IPS DF 4.7 (cell line): ENCODE measurements around the gene BPIFB3.

Experiments
- DNase-seq: peaks from one replicate; pipeline ENCODE4 v3.0.0-alpha.2; 2013; ENCODE audit warnings: low spot score; ENCODE audit errors: extremely low read depth

BPIFB3 gene

GRCh38 chr20:33061658-33062028 is 7.9 kb downstream of the BPIFB3 start:
- DNase-seq: no peak

DNA sequence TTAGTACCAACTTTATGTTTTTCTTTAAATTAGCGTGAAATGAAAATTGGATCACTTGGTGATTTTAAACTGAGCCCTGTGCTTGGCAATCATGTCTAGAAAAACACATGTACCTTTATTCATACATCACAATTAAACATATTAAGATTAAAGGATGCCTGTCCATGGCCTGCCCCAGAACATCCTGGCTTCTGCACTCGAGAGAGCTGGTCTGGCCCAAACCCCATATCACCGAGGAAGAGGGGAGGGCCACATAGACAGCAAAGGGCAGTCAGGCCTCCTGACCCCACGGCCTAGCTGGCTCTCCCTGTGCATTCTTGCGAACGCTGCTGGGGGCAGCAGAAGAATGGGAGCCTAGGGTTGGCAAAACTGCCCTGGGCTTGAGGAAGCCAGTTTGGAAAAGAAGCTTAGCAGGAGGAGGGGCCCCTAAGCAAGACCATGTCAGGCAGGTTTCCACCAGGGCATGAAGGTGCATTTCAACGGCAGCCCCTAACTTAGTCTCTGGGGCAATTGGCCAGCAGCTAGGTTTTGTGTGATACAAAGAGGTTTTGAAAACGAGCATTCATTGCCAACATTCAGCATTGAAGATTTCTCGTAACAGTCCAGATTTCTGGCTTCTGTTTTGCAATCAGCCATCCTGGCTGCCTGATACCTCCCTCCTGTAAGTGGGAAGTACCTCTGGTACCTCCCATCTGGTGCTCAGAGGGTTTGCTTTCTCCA is 8.6 kb downstream of the BPIFB3 start:
- no peak for DNase-seq

- no peak for DNase-seq
Measured at GRCh38 chr20:33062825-33063149, 9.1 kb downstream of the BPIFB3 start.

GRCh38 chr20:33063271-33063670 is 9.6 kb downstream of the BPIFB3 start:
- no peak for DNase-seq

DNA sequence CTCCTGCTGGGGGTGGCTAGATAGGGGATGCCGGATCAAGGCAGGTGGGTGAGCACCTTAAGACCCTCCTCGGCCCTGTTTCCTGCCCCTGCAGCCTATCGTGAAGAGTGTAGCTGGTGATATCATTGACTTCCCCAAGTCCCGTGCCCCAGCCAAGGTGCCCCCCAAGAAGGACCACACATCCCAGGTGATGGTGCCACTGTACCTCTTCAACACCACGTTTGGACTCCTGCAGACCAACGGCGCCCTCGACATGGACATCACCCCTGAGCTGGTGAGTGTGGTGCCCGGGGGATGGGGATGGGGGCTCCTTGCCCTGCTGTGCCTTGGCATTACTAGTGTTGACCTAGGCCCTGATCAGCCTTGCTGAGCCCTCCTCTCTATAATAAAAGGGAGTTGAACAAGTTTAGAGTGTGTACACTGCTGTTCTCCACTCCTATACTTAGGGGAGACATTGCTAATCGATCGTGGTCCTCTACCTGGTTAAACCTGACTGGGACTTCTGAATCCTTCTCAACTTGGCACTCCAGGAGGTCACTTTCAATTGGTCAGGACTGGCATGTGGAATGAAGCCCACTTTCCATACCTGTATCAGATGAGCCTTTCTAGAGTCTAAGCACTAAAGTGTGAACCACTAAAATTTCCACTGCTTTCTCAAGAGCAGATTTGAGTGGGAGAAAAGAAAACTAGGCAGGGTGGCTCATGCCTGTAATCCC is 11.0 kb downstream of the BPIFB3 start:
- DNase-seq: no peak

DNA sequence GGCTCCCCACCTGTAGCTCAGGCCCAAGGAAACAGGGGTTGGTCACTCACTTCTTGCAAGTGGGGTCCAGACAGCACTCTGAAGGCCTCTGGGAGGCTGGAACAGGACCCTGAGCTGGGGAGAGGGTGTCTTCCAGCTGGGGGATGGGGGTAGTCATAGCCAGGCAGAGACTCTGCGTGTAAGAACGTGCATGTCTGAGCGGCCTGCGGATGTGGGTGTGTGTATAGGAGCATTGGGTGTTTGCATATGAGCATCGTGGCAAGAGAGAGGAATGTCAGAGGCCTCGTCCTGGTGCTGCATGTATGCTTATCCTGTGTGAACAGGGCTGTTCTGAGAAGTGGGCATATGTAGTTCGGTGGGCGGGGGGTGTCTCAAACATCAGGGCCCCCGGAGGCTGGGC is 12.1 kb downstream of the BPIFB3 start:
- DNase-seq: no peak

GRCh38 chr20:33067806-33068205 is 14.1 kb downstream of the BPIFB3 start:
- DNase-seq: no peak

DNA sequence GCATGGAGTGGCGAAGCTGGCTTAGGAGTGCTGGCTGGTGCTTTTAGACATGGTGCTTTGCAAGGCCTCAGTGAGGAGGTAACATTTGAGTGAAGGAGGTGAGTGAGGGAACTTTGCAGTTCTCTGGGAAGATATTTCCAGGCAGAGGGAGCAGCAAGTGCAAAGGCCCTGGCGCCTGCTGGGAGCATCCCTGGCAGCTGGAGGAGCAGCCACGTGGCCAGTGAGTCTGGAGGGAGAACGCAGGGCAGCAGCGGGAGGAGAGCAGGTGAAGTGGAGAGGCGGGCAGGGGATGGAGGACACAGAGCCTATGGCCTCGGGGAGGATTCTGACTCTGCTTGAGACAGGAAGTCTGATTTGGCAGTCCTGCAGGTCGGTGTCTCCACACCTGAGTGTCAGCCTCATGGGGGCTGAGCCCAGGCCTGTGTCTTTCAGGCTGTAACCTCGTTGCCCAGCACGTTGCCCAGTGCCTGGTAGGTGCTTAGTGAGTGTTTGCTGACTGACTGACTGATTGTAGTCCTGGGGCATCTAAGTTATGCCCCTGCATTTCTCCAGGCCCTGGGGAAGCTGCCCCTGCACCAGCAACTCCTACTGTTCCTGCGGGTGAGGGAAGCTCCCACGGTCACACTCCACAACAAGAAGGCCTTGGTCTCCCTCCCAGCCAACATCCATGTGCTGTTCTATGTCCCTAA is 14.7 kb downstream of the BPIFB3 start:
- no peak for DNase-seq

- no peak for DNase-seq
Measured at GRCh38 chr20:33069673-33070072, 16.0 kb downstream of the BPIFB3 start.

DNA sequence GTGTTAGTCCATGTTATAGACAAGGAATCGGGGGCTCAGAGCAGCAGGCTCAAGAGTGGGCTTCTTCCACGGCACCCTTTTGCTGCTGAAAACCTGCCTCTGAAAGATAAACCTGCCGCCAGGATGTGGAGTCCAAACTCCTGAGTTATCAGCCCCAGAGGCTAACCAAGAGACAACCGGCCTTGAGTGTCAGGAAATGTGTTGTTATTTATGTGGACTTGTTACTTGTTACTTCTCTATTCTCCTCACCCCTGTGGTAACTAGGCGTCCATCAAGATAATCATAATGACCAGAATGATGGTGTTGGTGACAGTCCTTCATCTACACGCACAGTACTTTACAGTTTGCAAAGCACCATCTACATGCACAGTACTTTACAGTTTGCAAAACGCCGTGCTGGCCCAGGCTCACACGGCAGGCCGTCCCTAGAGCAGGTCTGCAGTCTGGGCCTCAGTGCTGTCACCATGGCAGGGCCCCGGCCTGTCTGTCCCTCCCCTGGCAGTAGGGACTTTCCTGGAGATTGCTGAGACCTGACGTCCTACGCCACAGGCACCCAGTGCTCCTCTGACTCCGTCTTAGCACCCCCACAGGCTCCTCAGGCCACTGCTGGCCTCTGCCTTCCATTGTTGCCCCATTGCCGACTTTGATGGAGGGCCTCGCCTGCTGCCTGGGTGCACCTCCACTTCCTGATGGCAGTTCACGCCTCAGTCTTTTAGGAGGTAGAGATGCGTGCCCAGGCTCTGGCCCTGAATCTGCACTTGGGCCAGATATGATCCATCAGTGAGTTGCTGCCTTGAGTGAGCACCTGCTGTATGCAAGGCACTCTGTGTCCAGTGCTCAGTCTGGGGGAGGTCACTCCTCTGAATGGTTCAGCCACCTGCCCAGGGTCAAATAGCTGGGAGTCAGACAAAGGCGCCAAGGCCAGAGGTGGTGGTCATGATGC is 16.7 kb downstream of the BPIFB3 start:
- DNase-seq: no peak

DNA sequence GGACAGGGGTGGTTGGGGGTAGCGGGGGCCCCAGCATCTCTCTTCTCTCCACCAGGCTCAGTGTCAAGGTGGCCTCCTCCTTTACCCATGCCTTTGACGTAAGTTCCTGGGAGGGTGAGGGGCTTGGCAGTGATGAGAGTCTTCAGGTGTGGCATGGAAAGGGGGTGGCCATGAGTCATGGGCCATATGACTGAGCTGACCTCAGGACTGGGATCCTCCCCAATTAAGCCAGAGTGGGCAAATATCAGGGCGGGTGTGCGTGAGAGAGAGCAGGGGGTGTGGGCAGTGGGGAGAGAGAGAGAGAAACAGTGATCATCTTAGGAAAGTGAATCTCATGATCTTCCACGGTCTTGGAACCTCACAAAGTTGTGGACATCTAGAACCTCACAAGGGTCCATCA is 17.5 kb downstream of the BPIFB3 start:
- no peak for DNase-seq

- no peak for DNase-seq
Measured at GRCh38 chr20:33072362-33072761, 18.7 kb downstream of the BPIFB3 start.

DNA sequence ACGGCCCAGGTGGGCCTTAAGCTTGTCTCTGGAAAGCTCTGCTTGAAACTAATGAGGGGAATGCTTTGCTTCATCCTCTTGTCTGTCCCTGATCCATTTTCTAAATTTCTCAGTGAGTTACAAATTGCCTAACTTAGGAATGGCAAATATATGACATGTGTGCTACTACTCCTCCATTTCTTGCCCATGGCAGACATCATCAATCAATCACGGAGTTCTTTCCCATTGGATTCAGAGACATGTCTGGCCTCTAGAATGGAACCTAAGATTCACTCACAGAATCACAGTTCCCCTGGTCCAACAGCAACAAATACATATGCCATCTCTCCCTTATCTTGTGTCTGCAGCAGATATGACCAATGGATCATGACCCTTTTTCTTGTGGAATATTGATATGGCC is 19.1 kb downstream of the BPIFB3 start:
- DNase-seq: no peak

DNA sequence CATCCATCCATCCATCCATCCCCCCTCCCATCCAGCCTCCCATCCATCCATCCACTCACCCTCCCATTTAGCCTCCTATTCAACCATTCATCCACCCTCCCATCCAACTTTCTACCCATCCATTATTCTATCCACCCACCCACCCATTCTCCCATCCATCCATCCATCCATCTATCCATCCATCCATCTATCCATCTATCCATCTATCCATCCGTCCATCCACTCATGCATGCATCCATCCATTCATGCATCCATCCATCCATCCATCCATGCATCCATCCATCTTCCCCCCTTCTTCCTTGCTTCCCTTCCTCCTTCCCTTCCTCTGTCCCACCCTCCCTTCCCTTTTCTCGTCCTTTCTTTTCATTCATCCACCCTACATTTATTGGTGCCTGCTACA is 21.0 kb downstream of the BPIFB3 start:
- DNase-seq: no peak

GRCh38 chr20:33075281-33075680 is 21.6 kb downstream of the BPIFB3 start:
- no peak for DNase-seq

- no peak for DNase-seq
Measured at GRCh38 chr20:33076662-33077372, 23.1 kb downstream of the BPIFB3 start.

- DNase-seq: no peak
Measured at GRCh38 chr20:33079259-33079658, 25.6 kb downstream of the BPIFB3 start, which contains the start of gene BPIFB4. Gene BPIFB4, plus strand, starts transcription at chr20:33079643. Its CDS starts 1,884 bp downstream, at chr20:33081527.

- DNase-seq: no peak
Measured at GRCh38 chr20:33081411-33082154, 27.9 kb downstream of the BPIFB3 start.

DNA sequence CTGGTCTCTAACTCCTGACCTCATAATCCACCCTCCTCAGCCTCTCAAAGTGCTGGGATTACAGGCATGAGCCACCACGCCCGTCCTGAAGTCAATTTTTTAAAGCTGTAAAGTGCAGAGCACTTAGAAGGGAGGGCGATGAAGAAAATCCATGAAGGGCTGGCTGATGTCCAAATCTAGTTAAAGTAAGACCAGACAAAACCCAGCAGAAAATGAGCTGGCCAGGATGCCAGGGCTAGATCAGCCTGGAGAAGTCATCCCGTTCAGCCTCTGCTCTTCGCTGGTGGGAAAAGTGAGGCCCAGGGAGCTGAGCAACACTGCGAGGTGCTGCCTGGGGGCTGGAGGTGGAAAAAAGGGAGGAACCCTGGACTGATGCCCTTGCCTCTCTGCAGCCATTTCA is 28.8 kb downstream of the BPIFB3 start:
- no peak for DNase-seq
